Liver (tissue), 9 donors: Measurements from ENCODE around the gene ATP10A. TPM values are rescaled to one million over a fixed set of nuclear protein-coding genes. Genes with fewer than 3 reads are reported as not detected.

Experiments used
- DNase-seq: peaks from one replicate; pipeline ENCODE4 v3.0.0-alpha.2; 2017; ENCODE audit warnings: low spot score
- H3K27ac ChIP-seq, 2 donors: one replicate each; pipeline ENCODE4 v1.7.0; 2013; ENCODE audit warnings: inconsistent platforms in 2 of 2, low read length in 2 of 2, control low read depth in 1 of 2, low read depth in 1 of 2, mild to moderate bottlenecking in 1 of 2
- H3K27me3 ChIP-seq, 4 donors: one replicate each; pipeline versions ENCODE4 v1.6.1 to v1.7.0; 2013; ENCODE audit warnings: low read length in 3 of 4, inconsistent platforms in 1 of 4, mild to moderate bottlenecking in 1 of 4, moderate library complexity in 1 of 4; ENCODE audit not compliant: control insufficient read depth in 4 of 4, insufficient read depth in 4 of 4
- H3K36me3 ChIP-seq, 4 donors: one replicate each; pipeline versions ENCODE4 v1.6.1 to v1.7.0; 2013; ENCODE audit warnings: low read length in 3 of 4, mild to moderate bottlenecking in 3 of 4, low read depth in 1 of 4, moderate library complexity in 1 of 4; ENCODE audit not compliant: control insufficient read depth in 4 of 4, insufficient read depth in 3 of 4
- H3K4me1 ChIP-seq, 4 donors: one replicate each; pipeline versions ENCODE4 v1.6.1 to v1.7.0; 2013; ENCODE audit warnings: low read length in 3 of 4, mild to moderate bottlenecking in 3 of 4, moderate library complexity in 1 of 4; ENCODE audit not compliant: control insufficient read depth in 4 of 4, insufficient read depth in 4 of 4
- H3K4me3 ChIP-seq, 3 donors: one replicate each; pipeline versions ENCODE4 v1.6.1 to v1.7.0; 2013; ENCODE audit warnings: low read length in 3 of 3, control low read depth in 1 of 3, low read depth in 1 of 3, mild to moderate bottlenecking in 1 of 3
- H3K9ac ChIP-seq, 2 donors: one replicate each; pipeline ENCODE4 v1.7.0; 2013; ENCODE audit warnings: low read length in 2 of 2, mild to moderate bottlenecking in 2 of 2, moderate library complexity in 2 of 2, control low read depth in 1 of 2, low read depth in 1 of 2
- H3K9me3 ChIP-seq, 4 donors: one replicate each; pipeline versions ENCODE4 v1.6.1 to v1.7.0; 2013; ENCODE audit warnings: low read length in 3 of 4; ENCODE audit not compliant: control insufficient read depth in 4 of 4
- CTCF ChIP-seq: fragments of 150-350 bp; IDR thresholded peaks from 2 replicates; pipeline ENCODE4 v1.5.1; 2017; ENCODE audit warnings: improper control_type of control experiment, low read depth, low read length; ENCODE audit not compliant: missing input control
- EGR1 ChIP-seq, 2 donors: IDR thresholded peaks; 2 replicates each; pipeline ENCODE4 v1.6.1; 2016 to 2018; ENCODE audit warnings: antibody characterized with exemption in 2 of 2, low read depth in 2 of 2
- FOXA1 ChIP-seq: IDR thresholded peaks from 2 replicates; pipeline ENCODE4 v1.6.1; 2016; ENCODE audit warnings: antibody characterized with exemption
- FOXA2 ChIP-seq: IDR thresholded peaks from 2 replicates; pipeline ENCODE4 v1.6.1; 2016; ENCODE audit warnings: antibody characterized with exemption
- GABPA ChIP-seq, 2 donors: IDR thresholded peaks in 1 of 2; conservative IDR thresholded peaks in 1 of 2; 2 replicates each; pipeline ENCODE4 v1.6.1; 2016; ENCODE audit warnings: antibody characterized with exemption in 2 of 2, mild to moderate bottlenecking in 1 of 2, moderate library complexity in 1 of 2
- HNF4A ChIP-seq, 2 donors: conservative IDR thresholded peaks; 2 replicates each; pipeline ENCODE4 v1.6.1; 2016; ENCODE audit warnings: antibody characterized with exemption in 2 of 2, mild to moderate bottlenecking in 2 of 2
- HNF4G ChIP-seq: IDR thresholded peaks from 2 replicates; pipeline ENCODE4 v1.6.1; 2016; ENCODE audit warnings: antibody characterized with exemption
- JUND ChIP-seq, 2 donors: IDR thresholded peaks; 2 replicates each; pipeline ENCODE4 v1.6.1; 2016; ENCODE audit warnings: antibody characterized with exemption in 2 of 2
- MAX ChIP-seq: IDR thresholded peaks from 2 replicates; pipeline ENCODE4 v1.6.1; 2016; ENCODE audit warnings: antibody characterized with exemption
- NR2F2 ChIP-seq: IDR thresholded peaks from 2 replicates; pipeline ENCODE4 v1.6.1; 2016; ENCODE audit warnings: antibody characterized with exemption
- RAD21 ChIP-seq, 2 donors: IDR thresholded peaks; 2 replicates each; pipeline ENCODE4 v1.6.1; 2016; ENCODE audit warnings: antibody characterized with exemption in 2 of 2, mild to moderate bottlenecking in 2 of 2
- REST ChIP-seq: IDR thresholded peaks from 2 replicates; pipeline ENCODE4 v1.6.1; 2016; ENCODE audit warnings: antibody characterized with exemption, mild to moderate bottlenecking
- RXRA ChIP-seq, 2 donors: IDR thresholded peaks; 2 replicates each; pipeline ENCODE4 v1.6.1; 2017 to 2018; ENCODE audit warnings: antibody characterized with exemption in 2 of 2, mild to moderate bottlenecking in 1 of 2
- SP1 ChIP-seq: IDR thresholded peaks from 2 replicates; pipeline ENCODE4 v1.6.1; 2018; ENCODE audit warnings: antibody characterized with exemption, mild to moderate bottlenecking
- TAF1 ChIP-seq: conservative IDR thresholded peaks from 2 replicates; pipeline ENCODE4 v1.6.1; 2016; ENCODE audit warnings: antibody characterized with exemption, mild to moderate bottlenecking
- YY1 ChIP-seq: IDR thresholded peaks from 2 replicates; pipeline ENCODE4 v1.6.1; 2016; ENCODE audit warnings: antibody characterized with exemption, mild to moderate bottlenecking
- WGBS: extraction: QIAGEN DNeasy Blood & Tissue Kit; methylation state at CpG from one replicate; pipeline ENCODE4 v1.1.7; 2013; 5-methylcytosine and 5-hydroxymethylcytosine counted together
- polyA plus RNA-seq, 2 donors: library from polyadenylated mRNA; stranded (reverse) in 1 of 2; unstranded in 1 of 2; fragments of 200-250 nt in 1 of 2; fragments of >200 nt in 1 of 2; fragmentation: Nextera tagmentation in 1 of 2; extraction: Ambion mirVana in 1 of 2; gene quantifications; one replicate each; pipeline versions ENCODE4 v1.2.1 to v1.2.3, GENCODE V29; 2013 to 2015
- total RNA-seq, 2 donors: library from RNA; depleted of rRNA; stranded (reverse); fragments of >200 nt; gene quantifications; one replicate each; pipeline ENCODE4 v1.2.3, GENCODE V29; 2014
- TF ChIP-seq, protein P1 (sequence below): IDR thresholded peaks from 2 replicates; pipeline ENCODE4 v1.6.1; 2016; ENCODE audit warnings: antibody characterized with exemption
- TF ChIP-seq, protein P2 (sequence below): IDR thresholded peaks from 2 replicates; pipeline ENCODE4 v1.6.1; 2016; ENCODE audit warnings: antibody characterized with exemption
- donor health status: healthy.
- donor health status: healthy.
- donor health status: healthy.
- donor health status: healthy.
- donor health status: healthy.

Gene ATP10A
- total and polyA plus RNA-seq, 4 donors: 0.22 to 1.8 (median 0.39) TPM

DNA sequence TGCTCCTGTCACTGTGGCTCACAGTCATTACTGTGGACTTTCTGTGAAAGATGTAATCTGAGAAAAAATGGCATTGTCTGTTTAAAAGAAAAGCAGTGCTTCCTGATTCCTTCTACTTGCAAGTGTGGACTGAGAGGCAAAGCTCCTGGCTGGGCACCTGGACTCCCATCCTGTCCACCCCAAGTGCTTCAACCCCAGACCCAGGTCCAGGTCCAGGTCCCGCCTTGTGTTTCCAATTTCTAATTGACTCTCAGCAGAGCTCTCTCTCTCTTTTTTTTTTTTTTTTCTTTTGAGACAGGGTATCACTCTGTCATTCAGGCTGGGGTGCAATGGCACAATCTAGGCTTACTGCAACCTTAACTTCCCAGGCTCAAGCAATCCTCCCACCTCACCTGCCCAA is 94.9 kb downstream of the ATP10A start (continued):
- TF ChIP-seq FOXA1 (no peak), TAF1 (no peak)

DNA sequence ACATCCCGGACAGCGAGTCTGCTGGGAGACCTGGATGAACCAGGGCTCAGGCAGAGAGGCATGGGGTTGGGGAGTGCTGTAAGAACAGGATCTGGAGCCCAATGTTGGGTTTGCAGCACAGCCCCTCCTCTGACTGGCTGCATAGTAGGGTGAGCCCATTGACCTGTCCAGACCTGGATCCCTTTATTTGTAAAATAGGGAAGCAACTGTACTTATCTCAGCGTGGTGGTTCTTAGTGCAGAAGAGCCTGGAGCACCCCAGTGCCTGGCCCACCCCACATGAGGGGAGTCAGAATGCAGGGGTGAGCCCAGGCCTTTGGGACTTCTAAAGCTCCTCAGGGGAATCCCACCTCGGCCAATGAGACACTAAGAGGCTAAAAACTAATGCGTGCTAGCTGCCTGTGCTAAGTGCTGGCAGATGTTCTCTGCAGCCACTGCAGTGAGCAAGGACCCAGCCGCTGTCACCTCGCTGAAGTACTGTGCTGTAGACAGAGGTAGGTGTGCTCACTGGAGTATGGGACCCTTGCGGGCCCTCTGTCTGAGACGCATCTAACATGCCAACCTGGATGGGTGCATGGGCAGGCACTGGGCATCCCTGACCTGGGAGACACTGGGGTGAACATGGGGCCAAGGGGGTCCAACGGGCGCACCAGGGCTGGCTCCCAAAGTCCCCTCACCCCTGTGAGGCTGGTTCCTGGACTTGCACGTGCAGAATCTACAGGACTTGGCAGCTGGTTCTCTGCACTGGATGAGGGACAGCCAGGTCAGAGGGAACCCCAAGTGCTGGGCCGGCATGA is 95.6 kb downstream of the ATP10A start:
- no peak overlapping the region for H3K9ac ChIP-seq
- 87% methylated on average over 13 of the region's 13 CpGs for WGBS
- no peak overlapping the region for H3K27ac ChIP-seq
- no peaks in the 10 kb centered on the region for H3K36me3 ChIP-seq
- H3K4me1 ChIP-seq: no peaks in the 10 kb centered on the region
- H3K4me3 ChIP-seq: no peak overlapping the region
- no peak for TF ChIP-seq EGR1 (IDR thresholded peaks at IDR 0.05; ENCODE audit: low read depth in 2 of 2)
- TF ChIP-seq YY1: no peak
- TF ChIP-seq HNF4G: no peak
- TF ChIP-seq HNF4A (conservative IDR thresholded peaks at IDR 0.05): no peak
- no peak for TF ChIP-seq SP1
- TF ChIP-seq NR2F2: no peak
- no peak for TF ChIP-seq RXRA (IDR thresholded peaks at IDR 0.05)
- no peak for TF ChIP-seq REST
- no peak for TF ChIP-seq GABPA (IDR thresholded peaks at IDR 0.05 in 1 of 2, conservative IDR thresholded peaks at IDR 0.05 in 1 of 2)
- TF ChIP-seq RAD21 (IDR thresholded peaks at IDR 0.05): no peak
- TF ChIP-seq, protein P1, sequence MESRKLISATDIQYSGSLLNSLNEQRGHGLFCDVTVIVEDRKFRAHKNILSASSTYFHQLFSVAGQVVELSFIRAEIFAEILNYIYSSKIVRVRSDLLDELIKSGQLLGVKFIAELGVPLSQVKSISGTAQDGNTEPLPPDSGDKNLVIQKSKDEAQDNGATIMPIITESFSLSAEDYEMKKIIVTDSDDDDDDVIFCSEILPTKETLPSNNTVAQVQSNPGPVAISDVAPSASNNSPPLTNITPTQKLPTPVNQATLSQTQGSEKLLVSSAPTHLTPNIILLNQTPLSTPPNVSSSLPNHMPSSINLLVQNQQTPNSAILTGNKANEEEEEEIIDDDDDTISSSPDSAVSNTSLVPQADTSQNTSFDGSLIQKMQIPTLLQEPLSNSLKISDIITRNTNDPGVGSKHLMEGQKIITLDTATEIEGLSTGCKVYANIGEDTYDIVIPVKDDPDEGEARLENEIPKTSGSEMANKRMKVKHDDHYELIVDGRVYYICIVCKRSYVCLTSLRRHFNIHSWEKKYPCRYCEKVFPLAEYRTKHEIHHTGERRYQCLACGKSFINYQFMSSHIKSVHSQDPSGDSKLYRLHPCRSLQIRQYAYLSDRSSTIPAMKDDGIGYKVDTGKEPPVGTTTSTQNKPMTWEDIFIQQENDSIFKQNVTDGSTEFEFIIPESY: no peak
- TF ChIP-seq CTCF: no peak
- TF ChIP-seq FOXA1: no peak
- TF ChIP-seq TAF1: no peak
- TF ChIP-seq FOXA2: no peak
- no peak for TF ChIP-seq JUND (IDR thresholded peaks at IDR 0.05)
- TF ChIP-seq, protein P2, sequence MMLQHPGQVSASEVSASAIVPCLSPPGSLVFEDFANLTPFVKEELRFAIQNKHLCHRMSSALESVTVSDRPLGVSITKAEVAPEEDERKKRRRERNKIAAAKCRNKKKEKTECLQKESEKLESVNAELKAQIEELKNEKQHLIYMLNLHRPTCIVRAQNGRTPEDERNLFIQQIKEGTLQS: no peak
- no peak for TF ChIP-seq MAX
- no peaks in the 10 kb centered on the region for H3K27me3 ChIP-seq
- peaks cover 0 to 2% (median 0%) of the 10 kb centered on the region in 4 donors for H3K9me3 ChIP-seq
- no peak for DNase-seq
